Measurements from ENCODE around the gene SLC26A9.
"Not testable (repeated sequence)": the region's sequence is repeated elsewhere in the genome, so short reads cannot be mapped to it uniquely, and the experiment has no call there.

The SLC26A9 gene

DNA sequence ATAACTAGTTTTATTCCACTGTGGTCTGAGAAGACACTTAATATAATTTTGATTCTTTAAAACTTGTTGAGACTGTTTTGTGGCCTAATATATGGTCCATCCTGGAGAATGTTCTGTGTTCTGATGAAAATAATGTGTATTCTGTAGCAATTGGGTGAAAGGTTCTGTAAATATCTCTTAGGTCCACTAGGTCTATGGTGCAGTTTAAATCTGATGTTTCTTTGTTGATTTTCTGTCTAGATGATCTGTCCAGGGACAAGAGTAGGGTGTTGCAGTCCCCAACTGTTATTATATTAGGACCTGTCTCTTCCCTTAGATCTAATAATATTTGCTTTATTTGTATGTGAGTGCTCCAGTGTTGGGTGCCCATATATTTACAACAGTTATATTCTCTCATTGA, 59.5 kb downstream of the SLC26A9 start:
- no peak for DNase-seq (ENCODE audit: extremely low read depth, low read depth)
- TF ChIP-seq CTCF (IDR thresholded peaks at IDR 0.05; ENCODE audit: low read depth, low read length) = no peak

GRCh38 chr1:205880923-205881322, 62.3 kb downstream of the SLC26A9 start:
- TF ChIP-seq CTCF (IDR thresholded peaks at IDR 0.05; ENCODE audit: low read depth, low read length) = no peak
- no peak for DNase-seq (ENCODE audit: extremely low read depth, low read depth)

DNA sequence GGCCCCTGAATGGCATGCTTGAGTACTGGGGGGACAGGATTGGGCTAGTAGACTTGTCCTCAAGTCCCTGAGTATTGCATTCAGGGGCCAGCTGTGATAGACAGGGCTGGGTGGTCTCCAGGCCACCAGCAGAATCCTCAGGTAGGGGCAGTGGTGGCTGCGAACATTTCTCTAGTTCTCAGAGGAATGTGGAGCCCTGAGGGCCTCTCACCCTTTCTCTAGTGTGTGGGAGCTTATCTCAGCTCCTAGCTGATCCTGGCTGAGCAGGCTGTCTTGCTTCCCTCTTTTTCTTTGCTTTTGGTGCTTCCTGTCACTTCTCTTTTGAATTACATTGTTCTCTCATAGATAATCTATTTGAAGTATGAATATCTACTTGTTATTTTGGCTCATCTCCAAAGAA, 63.3 kb downstream of the SLC26A9 start:
- DNase-seq (ENCODE audit: extremely low read depth, low read depth) = no peak
- no peak for TF ChIP-seq CTCF (IDR thresholded peaks at IDR 0.05; ENCODE audit: low read depth, low read length)

- no peak for TF ChIP-seq CTCF (IDR thresholded peaks at IDR 0.05; ENCODE audit: low read depth, low read length)
- DNase-seq (ENCODE audit: extremely low read depth, low read depth) = no peak
Measured at GRCh38 chr1:205878026-205878425, 65.2 kb downstream of the SLC26A9 start.

DNA sequence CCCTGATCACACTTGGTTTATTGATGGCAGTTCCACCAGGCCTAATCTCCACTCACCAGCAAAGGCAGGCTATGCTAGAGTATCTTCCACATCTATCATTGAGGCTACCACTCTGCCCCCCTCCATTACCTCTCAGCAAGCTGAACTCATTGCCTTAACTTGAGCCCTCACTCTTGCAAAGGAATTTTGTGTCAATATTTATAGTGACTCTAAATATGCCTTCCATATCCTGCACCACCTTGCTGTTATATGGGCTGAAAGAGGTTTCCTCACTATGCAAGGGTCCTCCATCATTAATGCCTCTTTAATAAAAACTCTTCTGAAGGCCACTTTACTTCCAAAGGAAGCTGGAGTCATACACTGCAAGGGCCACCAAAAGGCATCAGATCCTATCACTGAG, 70.1 kb downstream of the SLC26A9 start:
- DNase-seq (ENCODE audit: extremely low read depth, low read depth) = not testable (repeated sequence)

GRCh38 chr1:205870236-205870635, 73.0 kb downstream of the SLC26A9 start:
- DNase-seq (ENCODE audit: extremely low read depth, low read depth) = no peak

More at GRCh38 chr1:205870236-205870635, 73.0 kb downstream of the SLC26A9 start:
- TF ChIP-seq CTCF (IDR thresholded peaks at IDR 0.05; ENCODE audit: low read depth, low read length) = no peak

All from AG09319 (cell line).